SK-N-SH (cell line): ENCODE measurements around the gene LRCH4. TPM values are rescaled to one million over a fixed set of nuclear protein-coding genes. Genes with fewer than 3 reads are reported as not detected.

Experiments used
- CTCF ChIA-PET: fragments of 300-600, 350-600 bp; formaldehyde crosslinking; extraction: SDS; loops from one replicate; lab custom pipeline; 2021; lab: Yijun Ruan, JAX
- POLR2A ChIA-PET: fragments of 350-600 bp; sonication (Branson Sonifier 250); formaldehyde crosslinking; extraction: SDS; loops from one replicate; lab custom pipeline; 2020; ENCODE audit warnings: antibody characterized with exemption, inconsistent platforms; lab: Yijun Ruan, JAX
- DNase-seq: peaks from one replicate; pipeline ENCODE4 v3.0.0; 2012
- H2AFZ ChIP-seq: fragments of 200-600 bp; sonication (generic); 2 replicates; pipeline ENCODE4 v1.8.1; 2016; ENCODE audit warnings: antibody characterized with exemption, mild to moderate bottlenecking, low read depth
- H3F3A ChIP-seq: fragments of 200-600 bp; sonication (generic); replicated peaks from 2 replicates; pipeline ENCODE3; 2016; ENCODE audit warnings: antibody characterized with exemption, mild to moderate bottlenecking; ENCODE audit not compliant: insufficient read depth
- H3K27ac ChIP-seq, 2 experiments: fragments of 200-500 bp in 1 of 2; fragments of 200-600 bp in 1 of 2; sonication (Bioruptor generic) in 1 of 2; sonication (generic), shearing (Covaris generic) in 1 of 2; 2 replicates each; pipeline versions ENCODE4 v1.5.1 to v1.6.1; 2014 to 2016; ENCODE audit warnings: low read depth in 2 of 2, inconsistent platforms in 1 of 2, low read length in 1 of 2, mild to moderate bottlenecking in 1 of 2, mixed read lengths in 1 of 2
- H3K27me3 ChIP-seq: fragments of 200-600 bp; sonication (generic), shearing (Covaris generic); 2 replicates; pipeline ENCODE4 v1.6.1; 2016; ENCODE audit warnings: mixed run types; ENCODE audit not compliant: insufficient read depth
- H3K36me3 ChIP-seq, 2 experiments: fragments of 200-500 bp in 1 of 2; fragments of 200-600 bp in 1 of 2; sonication (Bioruptor generic) in 1 of 2; sonication (generic) in 1 of 2; replicated peaks in 1 of 2; 2 replicates each; pipeline versions ENCODE3 to v1.5.1; 2014 to 2016; ENCODE audit warnings: low read length in 1 of 2, mild to moderate bottlenecking in 1 of 2; ENCODE audit not compliant: insufficient read depth in 2 of 2, control insufficient read depth in 1 of 2
- H3K4me1 ChIP-seq, 2 experiments: fragments of 200-500 bp in 1 of 2; fragments of 200-600 bp in 1 of 2; sonication (Bioruptor generic) in 1 of 2; sonication (generic), shearing (Covaris generic) in 1 of 2; 2 replicates each; pipeline versions ENCODE4 v1.5.1 to v1.6.1; 2014 to 2016; ENCODE audit warnings: low read depth in 1 of 2, low read length in 1 of 2, mixed run types in 1 of 2; ENCODE audit not compliant: insufficient read depth in 2 of 2, control insufficient read depth in 1 of 2
- H3K4me2 ChIP-seq: fragments of 200-600 bp; sonication (generic), shearing (Covaris generic); 2 replicates; pipeline ENCODE4 v1.6.1; 2017; ENCODE audit warnings: mixed run types
- H3K4me3 ChIP-seq, 2 experiments: fragments of 200-500 bp in 1 of 2; fragments of 200-600 bp in 1 of 2; sonication (Bioruptor generic) in 1 of 2; sonication (generic), shearing (Covaris generic) in 1 of 2; 2 replicates each; pipeline versions ENCODE4 v1.5.1 to v1.8.1; 2014 to 2016; ENCODE audit warnings: low read depth in 2 of 2, inconsistent platforms in 1 of 2, low read length in 1 of 2, mild to moderate bottlenecking in 1 of 2, mixed read lengths in 1 of 2, moderate library complexity in 1 of 2
- H3K79me2 ChIP-seq: fragments of 200-600 bp; sonication (generic); 2 replicates; pipeline ENCODE4 v1.8.1; 2017; ENCODE audit warnings: mild to moderate bottlenecking; ENCODE audit not compliant: insufficient read depth
- H3K9ac ChIP-seq: fragments of 200-600 bp; sonication (generic); 2 replicates; pipeline ENCODE4 v1.6.1; 2017; ENCODE audit warnings: mixed run types
- H3K9me2 ChIP-seq: fragments of 200-600 bp; sonication (generic); 2 replicates; pipeline ENCODE4 v1.6.1; 2017; ENCODE audit warnings: mixed run types
- H3K9me3 ChIP-seq: fragments of 200-600 bp; sonication (generic); 2 replicates; pipeline ENCODE4 v1.6.1; 2017; ENCODE audit warnings: mixed run types, mild to moderate bottlenecking, moderate library complexity
- H4K20me1 ChIP-seq: fragments of 200-600 bp; sonication (generic); 2 replicates; pipeline ENCODE4 v1.6.1; 2017; ENCODE audit warnings: mild to moderate bottlenecking, mixed run types; ENCODE audit not compliant: insufficient read depth
- EP300 ChIP-seq, 2 experiments: IDR thresholded peaks; 2 replicates each; pipeline versions ENCODE4 v1.4.0 to v1.6.1; 2012; ENCODE audit warnings: borderline replicate concordance in 1 of 2, low read depth in 1 of 2, low read length in 1 of 2
- EZH2phosphoT487 ChIP-seq: fragments of 200-600 bp; sonication (generic); IDR thresholded peaks from 2 replicates; pipeline ENCODE4 v1.6.1; 2017; ENCODE audit warnings: low read depth, mixed run types, mild to moderate bottlenecking, antibody characterized with exemption, moderate library complexity, borderline replicate concordance
- FOSL2 ChIP-seq: IDR thresholded peaks from 2 replicates; pipeline ENCODE4 v1.4.0; 2012; ENCODE audit warnings: low read depth, mild to moderate bottlenecking, moderate library complexity, borderline replicate concordance
- GATA2 ChIP-seq: sonication (generic); formaldehyde crosslinking; IDR thresholded peaks from 2 replicates; pipeline ENCODE4 v1.5.0; 2020; ENCODE audit warnings: mild to moderate bottlenecking, missing genetic modification reagents
- MXI1 ChIP-seq: IDR thresholded peaks from 2 replicates; pipeline ENCODE4 v1.6.1; 2012; ENCODE audit warnings: mild to moderate bottlenecking, low read depth, low read length, improper control_type of control experiment
- RFX5 ChIP-seq: IDR thresholded peaks from 2 replicates; pipeline ENCODE4 v1.6.1; 2012; ENCODE audit warnings: mild to moderate bottlenecking, improper control_type of control experiment, low read length
- SIN3A ChIP-seq: IDR thresholded peaks from 2 replicates; pipeline ENCODE4 v1.6.1; 2012; ENCODE audit warnings: low read depth, mild to moderate bottlenecking, low read length, moderate library complexity, borderline replicate concordance
- SMC3 ChIP-seq: IDR thresholded peaks from 2 replicates; pipeline ENCODE4 v1.6.1; 2012; ENCODE audit warnings: low read depth, low read length, improper control_type of control experiment
- TAF1 ChIP-seq: IDR thresholded peaks from 2 replicates; pipeline ENCODE4 v1.6.1; 2012; ENCODE audit warnings: low read depth, mild to moderate bottlenecking, low read length, moderate library complexity, borderline replicate concordance
- WGBS: methylation state at CpG from one replicate; pipeline ENCODE4 v1.1.6; 2017; ENCODE audit warnings: low lambda C conversion rate; 5-methylcytosine and 5-hydroxymethylcytosine counted together
- polyA plus RNA-seq, 3 experiments: library from polyadenylated mRNA; depleted of rRNA; stranded (reverse); fragments of >200 nt; gene quantifications; 2 replicates each; pipeline ENCODE4 v1.2.3, GENCODE V29; 2012
- TF ChIP-seq, protein P1 (sequence below): IDR thresholded peaks from 2 replicates; pipeline ENCODE4 v1.4.0; 2012; ENCODE audit warnings: low read depth, borderline replicate concordance
- TF ChIP-seq, protein P2 (sequence below): fragments of 150-350 bp; IDR thresholded peaks from 2 replicates; pipeline ENCODE4 v1.6.1; 2016; ENCODE audit warnings: mild to moderate bottlenecking, low read depth, low read length
- TF ChIP-seq, protein P3 (sequence below): IDR thresholded peaks from 2 replicates; pipeline ENCODE4 v1.4.0; 2012; ENCODE audit warnings: low read depth

The LRCH4 gene
- polyA plus RNA-seq, 1 of the 3 experiments (the other 2 are of a cell fraction): 29.8 TPM

DNA sequence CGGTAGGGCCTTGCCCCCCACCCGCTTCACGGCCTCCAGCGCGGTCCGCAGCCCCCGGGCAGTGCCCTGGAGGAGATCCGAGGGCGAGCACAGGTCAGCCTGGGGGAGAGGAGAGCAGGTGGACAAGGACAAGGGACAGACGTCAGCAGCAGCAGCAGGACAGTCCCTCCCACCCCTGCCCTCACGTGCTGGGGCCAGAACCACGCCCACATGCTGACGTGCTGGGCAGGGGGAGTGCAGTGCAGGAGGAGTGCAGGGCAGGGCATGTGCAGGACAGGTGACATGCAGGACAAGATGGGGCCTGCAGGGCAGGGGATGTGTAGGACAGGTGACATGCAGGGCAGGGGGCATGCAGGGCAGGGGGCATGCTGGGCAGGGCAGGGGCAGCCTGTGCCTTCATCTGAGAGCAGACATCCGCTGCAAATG is 10.7 kb downstream of the LRCH4 start:
- no peaks in the 10 kb centered on the region for H3K79me2 ChIP-seq
- peaks cover 0 to 10% of the 10 kb centered on the region in 2 experiments; a peak in 1 of 4 replicates for H3K4me1 ChIP-seq
- H3K4me3 ChIP-seq: no peak overlapping the region
- TF ChIP-seq SIN3A (no peak), FOSL2 (no peak), TAF1 (no peak), GATA2 (no peak), RFX5 (no peak), EZH2phosphoT487 (no peak), SMC3 (no peak)
- TF ChIP-seq, protein P1, sequence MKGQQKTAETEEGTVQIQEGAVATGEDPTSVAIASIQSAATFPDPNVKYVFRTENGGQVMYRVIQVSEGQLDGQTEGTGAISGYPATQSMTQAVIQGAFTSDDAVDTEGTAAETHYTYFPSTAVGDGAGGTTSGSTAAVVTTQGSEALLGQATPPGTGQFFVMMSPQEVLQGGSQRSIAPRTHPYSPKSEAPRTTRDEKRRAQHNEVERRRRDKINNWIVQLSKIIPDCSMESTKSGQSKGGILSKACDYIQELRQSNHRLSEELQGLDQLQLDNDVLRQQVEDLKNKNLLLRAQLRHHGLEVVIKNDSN: no peak
- TF ChIP-seq, protein P2, sequence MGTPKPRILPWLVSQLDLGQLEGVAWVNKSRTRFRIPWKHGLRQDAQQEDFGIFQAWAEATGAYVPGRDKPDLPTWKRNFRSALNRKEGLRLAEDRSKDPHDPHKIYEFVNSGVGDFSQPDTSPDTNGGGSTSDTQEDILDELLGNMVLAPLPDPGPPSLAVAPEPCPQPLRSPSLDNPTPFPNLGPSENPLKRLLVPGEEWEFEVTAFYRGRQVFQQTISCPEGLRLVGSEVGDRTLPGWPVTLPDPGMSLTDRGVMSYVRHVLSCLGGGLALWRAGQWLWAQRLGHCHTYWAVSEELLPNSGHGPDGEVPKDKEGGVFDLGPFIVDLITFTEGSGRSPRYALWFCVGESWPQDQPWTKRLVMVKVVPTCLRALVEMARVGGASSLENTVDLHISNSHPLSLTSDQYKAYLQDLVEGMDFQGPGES: no peak
- H3K27me3 ChIP-seq: no peaks in the 10 kb centered on the region
- no peaks in the 10 kb centered on the region for H3K9me2 ChIP-seq
- 95% methylated on average over 14 of the region's 14 CpGs for WGBS
- no peaks in the 10 kb centered on the region for H4K20me1 ChIP-seq
- no peaks in the 10 kb centered on the region for H3F3A ChIP-seq
- no peak overlapping the region for H3K27ac ChIP-seq
- ChIA-PET CTCF (interaction anchor here (1.0 to 1.4 kb wide), 2 partner anchors 11 to 92 kb away, joined by 5 read pairs; partner anchors contain the start of gene NYAP1), POLR2A (no interaction called here)
- peak; percentile 33 for DNase-seq
- H3K4me2 ChIP-seq: no peak overlapping the region
- peaks cover 21 to 45% of the 10 kb centered on the region in 2 experiments for H3K36me3 ChIP-seq
- H3K9ac ChIP-seq: no peak overlapping the region
- no peaks in the 10 kb centered on the region for H3K9me3 ChIP-seq
- no peak overlapping the region for H2AFZ ChIP-seq

DNA sequence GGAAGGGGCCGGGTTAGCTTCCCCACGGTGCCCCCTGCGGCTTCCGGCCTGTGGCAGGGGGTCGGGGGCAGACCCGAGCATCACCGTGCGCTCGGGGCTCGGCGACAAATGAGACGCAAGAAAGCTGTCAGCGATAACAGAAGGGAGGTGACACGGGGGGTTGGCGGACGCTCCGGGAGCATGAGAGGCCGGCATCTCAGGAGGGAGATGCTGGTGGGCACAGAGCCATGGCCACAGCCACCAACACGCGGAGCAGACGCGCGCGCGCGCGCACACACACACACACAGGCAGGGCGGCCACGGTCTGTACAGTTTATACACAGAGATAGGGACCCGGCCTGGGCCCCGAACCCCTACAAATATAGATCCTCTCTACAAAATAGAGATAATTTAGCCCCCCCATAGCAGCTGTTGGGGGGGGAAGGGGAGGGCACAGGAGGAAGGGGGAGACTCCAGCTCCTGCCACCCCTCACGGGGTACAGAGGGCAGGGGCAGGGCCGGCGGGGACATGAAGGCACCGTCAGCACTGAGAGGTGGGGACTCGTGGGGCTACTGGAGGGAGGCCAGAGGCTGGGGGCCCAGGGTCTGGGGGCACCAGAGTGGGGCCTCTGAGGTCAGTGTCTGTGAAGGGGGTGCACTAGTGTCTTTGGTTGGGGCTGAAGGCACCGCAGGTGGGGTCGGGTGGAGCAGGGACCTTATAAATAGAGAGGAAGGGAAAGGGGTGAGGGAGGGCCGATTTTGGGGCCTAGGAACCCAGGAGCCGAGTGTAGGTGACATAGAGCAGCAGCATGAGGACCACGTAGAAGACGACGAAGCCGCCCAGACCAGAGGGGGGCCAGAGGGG is 11.3 kb downstream of the LRCH4 start:
- Histone ChIP-seq H3K36me3 (peaks cover 18 to 42% of the 10 kb centered on the region in 2 experiments), H3K27me3 (no peaks in the 10 kb centered on the region), H3K9me3 (no peaks in the 10 kb centered on the region), H3K9ac (no peak overlapping the region), H3K4me1 (peaks cover 0 to 16% of the 10 kb centered on the region in 2 experiments; a peak in 1 of 4 replicates), H3K27ac (no peak overlapping the region), H3K9me2 (no peaks in the 10 kb centered on the region), H4K20me1 (no peaks in the 10 kb centered on the region), H3K79me2 (no peaks in the 10 kb centered on the region), H3K4me2 (no peak overlapping the region), H3K4me3 (no peak overlapping the region), H2AFZ (no peak overlapping the region), H3F3A (no peaks in the 10 kb centered on the region)
- ChIA-PET CTCF (interaction anchor here (1.0 to 1.5 kb wide), 3 partner anchors 10 to 92 kb away, joined by 5 read pairs; partner anchors contain the start of gene NYAP1), POLR2A (no interaction called here)
- 88% methylated on average over 43 of the region's 44 CpGs for WGBS
- TF ChIP-seq, protein P3, sequence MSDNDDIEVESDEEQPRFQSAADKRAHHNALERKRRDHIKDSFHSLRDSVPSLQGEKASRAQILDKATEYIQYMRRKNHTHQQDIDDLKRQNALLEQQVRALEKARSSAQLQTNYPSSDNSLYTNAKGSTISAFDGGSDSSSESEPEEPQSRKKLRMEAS: no peak
- no peak for TF ChIP-seq GATA2
- TF ChIP-seq SMC3: no peak
- TF ChIP-seq EP300 (IDR thresholded peaks at IDR 0.05; ENCODE audit: borderline replicate concordance in 1 of 2, low read depth in 1 of 2, low read length in 1 of 2): no peak
- TF ChIP-seq EZH2phosphoT487: no peak
- no peak for TF ChIP-seq MXI1
- DNase-seq: peak; percentile 45
